ENCODE data around the gene MYMK. TPM values are rescaled to one million over a fixed set of nuclear protein-coding genes. Genes with fewer than 3 reads are reported as not detected.

The MYMK gene
- total RNA-seq, 1 donor from 2014 or later: not detected

DNA sequence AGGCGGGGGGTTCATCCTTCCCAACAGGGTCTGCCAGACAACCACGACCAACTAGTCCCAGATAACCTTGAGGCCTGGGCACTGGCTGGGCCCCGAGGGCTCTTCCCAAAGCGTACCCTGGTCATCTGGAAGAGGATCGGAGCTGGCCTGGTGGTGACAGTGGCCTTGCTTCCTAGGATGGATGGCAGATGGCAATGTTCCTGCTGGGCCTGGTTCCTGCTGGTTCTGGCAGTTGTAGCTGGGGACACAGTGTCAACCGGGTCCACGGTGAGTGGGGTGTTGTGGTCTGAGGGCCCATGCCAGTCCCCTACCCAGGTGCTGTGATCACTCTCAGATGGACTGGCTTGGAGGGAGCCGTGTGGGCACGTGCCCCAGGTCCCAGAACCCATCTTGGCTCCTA, 11.8 kb upstream of the MYMK start:
- TF ChIP-seq, protein P1, sequence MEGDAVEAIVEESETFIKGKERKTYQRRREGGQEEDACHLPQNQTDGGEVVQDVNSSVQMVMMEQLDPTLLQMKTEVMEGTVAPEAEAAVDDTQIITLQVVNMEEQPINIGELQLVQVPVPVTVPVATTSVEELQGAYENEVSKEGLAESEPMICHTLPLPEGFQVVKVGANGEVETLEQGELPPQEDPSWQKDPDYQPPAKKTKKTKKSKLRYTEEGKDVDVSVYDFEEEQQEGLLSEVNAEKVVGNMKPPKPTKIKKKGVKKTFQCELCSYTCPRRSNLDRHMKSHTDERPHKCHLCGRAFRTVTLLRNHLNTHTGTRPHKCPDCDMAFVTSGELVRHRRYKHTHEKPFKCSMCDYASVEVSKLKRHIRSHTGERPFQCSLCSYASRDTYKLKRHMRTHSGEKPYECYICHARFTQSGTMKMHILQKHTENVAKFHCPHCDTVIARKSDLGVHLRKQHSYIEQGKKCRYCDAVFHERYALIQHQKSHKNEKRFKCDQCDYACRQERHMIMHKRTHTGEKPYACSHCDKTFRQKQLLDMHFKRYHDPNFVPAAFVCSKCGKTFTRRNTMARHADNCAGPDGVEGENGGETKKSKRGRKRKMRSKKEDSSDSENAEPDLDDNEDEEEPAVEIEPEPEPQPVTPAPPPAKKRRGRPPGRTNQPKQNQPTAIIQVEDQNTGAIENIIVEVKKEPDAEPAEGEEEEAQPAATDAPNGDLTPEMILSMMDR (IDR thresholded peaks at IDR 0.05; ENCODE audit: insufficient read depth, low read length, poor library complexity, severe bottlenecking): no peak
- peaks cover 81% of the 10 kb centered on the region for H3K27me3 ChIP-seq (ENCODE audit: control insufficient read depth, insufficient read depth, low read length)
- H3K4me3 ChIP-seq (ENCODE audit: low read depth, low read length): no peak overlapping the region
- H3K36me3 ChIP-seq (ENCODE audit: control insufficient read depth, insufficient read depth, low read length): no peaks in the 10 kb centered on the region
- DNase-seq (ENCODE audit: low read depth): no peak

DNA sequence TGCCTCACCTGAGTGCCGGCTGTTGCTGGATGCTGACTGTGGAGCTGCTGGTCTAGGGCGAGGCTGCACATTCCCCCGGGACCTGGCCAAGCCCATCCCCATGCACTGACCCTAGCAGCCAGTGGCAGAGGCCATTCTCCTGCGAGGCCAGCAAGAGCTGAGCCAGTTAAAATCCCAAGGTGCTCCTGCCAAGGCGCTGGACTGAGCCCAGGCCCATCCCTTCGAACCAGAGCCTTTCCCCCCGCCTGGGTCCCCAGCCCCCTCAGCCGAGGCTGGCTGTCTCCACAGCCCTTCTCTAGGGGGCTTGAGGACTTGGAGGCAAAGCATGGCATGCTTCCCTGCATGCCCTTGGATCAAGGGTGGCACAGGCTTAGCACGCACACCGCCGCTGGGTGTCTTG, 11.3 kb upstream of the MYMK start:
- Histone ChIP-seq H3K4me3 (ENCODE audit: low read depth, low read length) (no peak overlapping the region), H3K36me3 (ENCODE audit: control insufficient read depth, insufficient read depth, low read length) (no peaks in the 10 kb centered on the region), H3K27me3 (ENCODE audit: control insufficient read depth, insufficient read depth, low read length) (peaks cover 86% of the 10 kb centered on the region)
- DNase-seq (ENCODE audit: low read depth): no peak
- TF ChIP-seq, protein P1 (IDR thresholded peaks at IDR 0.05; ENCODE audit: insufficient read depth, low read length, poor library complexity, severe bottlenecking): no peak

DNA sequence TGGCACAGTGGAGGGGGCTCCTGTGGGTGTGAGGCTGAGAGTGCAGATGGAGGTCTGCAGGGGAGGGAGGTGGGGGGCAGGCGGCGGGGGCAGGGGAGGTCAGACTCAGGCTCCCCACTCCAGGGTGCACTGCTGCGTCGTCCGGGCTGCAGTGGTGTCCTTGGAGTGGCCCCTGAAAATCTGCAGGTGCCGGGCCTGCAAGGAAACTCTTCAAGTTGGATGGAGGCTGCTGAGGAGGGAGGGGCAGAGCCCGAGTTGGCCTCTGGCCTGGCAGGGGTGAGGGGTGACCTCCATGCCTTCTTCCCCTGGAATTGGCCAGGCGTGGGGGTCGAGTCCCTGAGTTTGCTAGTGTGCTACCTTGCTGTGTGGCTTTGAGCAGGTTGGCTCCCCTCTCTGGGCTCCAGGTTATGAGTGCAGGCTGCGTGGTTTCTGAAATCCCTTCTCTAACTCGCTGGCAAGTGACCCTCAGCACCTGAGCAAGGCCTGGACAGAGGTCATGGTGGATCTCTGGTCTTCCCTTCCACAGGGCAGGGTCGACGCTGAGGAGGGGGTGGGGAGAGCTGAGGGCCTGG, 10.6 kb upstream of the MYMK start:
- Histone ChIP-seq H3K4me3 (ENCODE audit: low read depth, low read length) (no peak overlapping the region), H3K27me3 (ENCODE audit: control insufficient read depth, insufficient read depth, low read length) (peaks cover 87% of the 10 kb centered on the region), H3K36me3 (ENCODE audit: control insufficient read depth, insufficient read depth, low read length) (no peaks in the 10 kb centered on the region)
- TF ChIP-seq, protein P1 (IDR thresholded peaks at IDR 0.05; ENCODE audit: insufficient read depth, low read length, poor library complexity, severe bottlenecking): no peak
- DNase-seq (ENCODE audit: low read depth): no peak

GRCh38 chr9:133534346-133535291, 9.9 kb upstream of the MYMK start, which contains the start of gene ADAMTSL2:
TSS of gene ADAMTSL2 (plus strand) at chr9:133534704. CDS start at chr9:133536713, 2,009 bp downstream.
- H3K27me3 ChIP-seq (ENCODE audit: control insufficient read depth, insufficient read depth, low read length): peaks cover 87% of the 10 kb centered on the region
- TF ChIP-seq, protein P1 (IDR thresholded peaks at IDR 0.05; ENCODE audit: insufficient read depth, low read length, poor library complexity, severe bottlenecking): no peak
- no peaks in the 10 kb centered on the region for H3K36me3 ChIP-seq (ENCODE audit: control insufficient read depth, insufficient read depth, low read length)
- DNase-seq (ENCODE audit: low read depth): no peak
- H3K4me3 ChIP-seq (ENCODE audit: low read depth, low read length): no peak within 1 kb of the TSS

- TF ChIP-seq, protein P1 (IDR thresholded peaks at IDR 0.05; ENCODE audit: insufficient read depth, low read length, poor library complexity, severe bottlenecking): no peak
- Histone ChIP-seq H3K27me3 (ENCODE audit: control insufficient read depth, insufficient read depth, low read length) (peaks cover 87% of the 10 kb centered on the region), H3K4me3 (ENCODE audit: low read depth, low read length) (no peak overlapping the region), H3K36me3 (ENCODE audit: control insufficient read depth, insufficient read depth, low read length) (no peaks in the 10 kb centered on the region)
- no peak for DNase-seq (ENCODE audit: low read depth)
Measured at GRCh38 chr9:133533857-133534256, 9.1 kb upstream of the MYMK start.
